NCI-H1436 (cell line): ENCODE data around the gene CARMIL1.
"Not testable (repeated sequence)": the region's sequence is repeated elsewhere in the genome, so short reads cannot be mapped to it uniquely, and the experiment has no call there.

Experiments
- DNase-seq: peaks from one replicate; lab custom pipeline; 2025; lab: John Stamatoyannopoulos, UW

The CARMIL1 gene

GRCh38 chr6:25411316-25411950 is 132.3 kb downstream of the CARMIL1 start:
- no peak for DNase-seq

- DNase-seq, result no peak
These were observed 134.2 kb downstream of the CARMIL1 start for GRCh38 chr6:25413207-25413905.

GRCh38 chr6:25414168-25414567 is 135.0 kb downstream of the CARMIL1 start:
- DNase-seq, result no peak

- no peak for DNase-seq
These were observed 135.6 kb downstream of the CARMIL1 start for GRCh38 chr6:25414755-25415154.

- no peak for DNase-seq
These were observed 136.1 kb downstream of the CARMIL1 start for GRCh38 chr6:25415274-25415673.

GRCh38 chr6:25415701-25416100 is 136.5 kb downstream of the CARMIL1 start:
- no peak for DNase-seq

- no peak for DNase-seq
These were observed 138.0 kb downstream of the CARMIL1 start for GRCh38 chr6:25417046-25417605.

GRCh38 chr6:25418454-25419052 is 139.4 kb downstream of the CARMIL1 start:
- DNase-seq, result no peak

GRCh38 chr6:25419879-25420278 is 140.7 kb downstream of the CARMIL1 start:
- DNase-seq, result no peak

GRCh38 chr6:25423358-25423757 is 144.2 kb downstream of the CARMIL1 start:
- no peak for DNase-seq

- no peak for DNase-seq
These were observed 145.1 kb downstream of the CARMIL1 start for GRCh38 chr6:25424303-25424702.

- no peak for DNase-seq
These were observed 148.4 kb downstream of the CARMIL1 start for GRCh38 chr6:25427549-25427948.

GRCh38 chr6:25428758-25429317 is 149.7 kb downstream of the CARMIL1 start:
- DNase-seq, result no peak

GRCh38 chr6:25431306-25431974 is 152.3 kb downstream of the CARMIL1 start:
- no peak for DNase-seq

GRCh38 chr6:25431975-25432307 is 152.8 kb downstream of the CARMIL1 start:
- no peak for DNase-seq

GRCh38 chr6:25434921-25435320 is 155.7 kb downstream of the CARMIL1 start:
- DNase-seq, result no peak

GRCh38 chr6:25435416-25435985 is 156.3 kb downstream of the CARMIL1 start:
- DNase-seq, result no peak

GRCh38 chr6:25436760-25437159 is 157.6 kb downstream of the CARMIL1 start:
- no peak for DNase-seq

GRCh38 chr6:25439368-25439767 is 160.2 kb downstream of the CARMIL1 start:
- no peak for DNase-seq

GRCh38 chr6:25441663-25442270 is 162.6 kb downstream of the CARMIL1 start:
- DNase-seq, result no peak

GRCh38 chr6:25442898-25443297 is 163.7 kb downstream of the CARMIL1 start:
- no peak for DNase-seq

- not testable (repeated sequence) for DNase-seq
These were observed 165.3 kb downstream of the CARMIL1 start for GRCh38 chr6:25444521-25444920.
